ENCODE data around the gene HTR2A. TPM values are rescaled to one million over a fixed set of nuclear protein-coding genes. Genes with fewer than 3 reads are reported as not detected.

Gene HTR2A
- total RNA-seq, 1 donor from 2014 or later: 0.19 TPM

DNA sequence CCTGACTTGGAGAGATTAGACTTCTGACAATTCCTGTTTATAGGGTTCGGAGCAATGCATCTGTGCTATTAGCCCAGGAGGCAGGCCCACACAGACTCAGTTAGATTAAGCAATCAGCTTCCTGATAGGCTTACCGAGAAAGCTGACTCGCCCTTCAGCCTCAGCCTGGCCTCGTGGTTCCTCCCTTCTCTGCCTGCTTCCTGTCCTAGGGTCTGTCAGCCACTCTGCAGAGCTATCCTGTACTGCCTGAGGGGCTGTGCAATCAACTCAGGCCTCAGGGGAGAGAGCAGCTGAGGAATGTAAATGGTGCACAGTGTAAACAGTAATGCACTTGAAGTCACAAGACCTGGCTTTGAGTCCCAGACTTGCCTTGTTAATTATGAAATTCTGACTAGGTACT lies 30.7 kb downstream of the HTR2A start:
- H4K20me1 ChIP-seq (ENCODE audit: low read depth): no peaks in the 10 kb centered on the region
- H3K4me2 ChIP-seq: no peak overlapping the region
- H3K9ac ChIP-seq: no peak overlapping the region
- Mint-ChIP-seq H3K27me3 (ENCODE audit: insufficient read depth, low read depth) (peaks cover 5% of the 10 kb centered on the region), H3K27ac (no peak overlapping the region), H3K9me3 (no peaks in the 10 kb centered on the region), H3K4me3 (no peak overlapping the region), H3K36me3 (no peaks in the 10 kb centered on the region), H3K4me1 (no peaks in the 10 kb centered on the region)
- H3F3A ChIP-seq (ENCODE audit: low read depth): no peaks in the 10 kb centered on the region
- H3K79me2 ChIP-seq (ENCODE audit: low read depth): no peaks in the 10 kb centered on the region
- H2AFZ ChIP-seq (replicated peaks): no peak overlapping the region
- no peaks in the 10 kb centered on the region for H3K27me3 ChIP-seq
- peak; percentile 4 for DNase-seq (ENCODE audit: low spot score)
- H3K27ac ChIP-seq: no peak overlapping the region
- H3K9me3 ChIP-seq (ENCODE audit: low read depth): no peaks in the 10 kb centered on the region
- H3K4me3 ChIP-seq: no peak overlapping the region
- H3K36me3 ChIP-seq: no peaks in the 10 kb centered on the region
- no peaks in the 10 kb centered on the region for H3K4me1 ChIP-seq
- TF ChIP-seq EZH2 (IDR thresholded peaks at IDR 0.05): no peak
- TF ChIP-seq EZH2phosphoT487 (IDR thresholded peaks at IDR 0.05): no peak
- no peak for TF ChIP-seq CTCF (IDR thresholded peaks at IDR 0.05)

DNA sequence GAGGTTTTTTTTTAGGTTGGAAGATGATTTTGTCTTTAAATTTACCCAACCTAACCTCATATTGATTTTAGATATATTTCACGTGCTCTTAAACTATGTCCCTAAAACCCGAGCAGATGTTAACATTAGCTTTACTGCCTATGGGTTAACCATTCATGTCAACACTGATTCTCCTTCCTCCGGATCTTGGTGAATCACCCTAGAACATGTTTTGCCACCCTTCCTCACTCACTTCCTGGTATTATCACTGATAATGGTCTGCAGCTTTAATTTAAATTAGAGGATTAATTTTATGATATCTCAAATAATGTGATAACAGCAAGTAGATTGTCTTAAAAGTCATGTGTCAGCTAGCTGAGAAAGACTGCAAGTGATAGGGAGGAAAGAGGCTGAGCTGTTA lies 31.9 kb downstream of the HTR2A start:
- Histone ChIP-seq H3K4me1 (no peaks in the 10 kb centered on the region), H3K79me2 (ENCODE audit: low read depth) (no peaks in the 10 kb centered on the region), H4K20me1 (ENCODE audit: low read depth) (no peaks in the 10 kb centered on the region), H3K9ac (no peak overlapping the region), H3K4me2 (no peak overlapping the region), H3K4me3 (no peak overlapping the region), H3K27ac (no peak overlapping the region), H3K27me3 (no peaks in the 10 kb centered on the region), H3K36me3 (no peaks in the 10 kb centered on the region), H3F3A (ENCODE audit: low read depth) (no peaks in the 10 kb centered on the region), H2AFZ (replicated peaks) (no peak overlapping the region), H3K9me3 (ENCODE audit: low read depth) (no peaks in the 10 kb centered on the region)
- H3K4me3 Mint-ChIP-seq: no peak overlapping the region
- H3K4me1 Mint-ChIP-seq: no peaks in the 10 kb centered on the region
- H3K9me3 Mint-ChIP-seq: no peaks in the 10 kb centered on the region
- H3K27ac Mint-ChIP-seq: no peak overlapping the region
- no peaks in the 10 kb centered on the region for H3K36me3 Mint-ChIP-seq
- DNase-seq (ENCODE audit: low spot score): no peak
- TF ChIP-seq EZH2phosphoT487 (IDR thresholded peaks at IDR 0.05) (no peak), EZH2 (IDR thresholded peaks at IDR 0.05) (no peak), CTCF (IDR thresholded peaks at IDR 0.05) (no peak)
- peaks cover 5% of the 10 kb centered on the region for H3K27me3 Mint-ChIP-seq (ENCODE audit: insufficient read depth, low read depth)

GRCh38 chr13:46861959-46862358 lies 34.9 kb downstream of the HTR2A start:
- Histone ChIP-seq H3K36me3 (no peaks in the 10 kb centered on the region), H3K4me3 (no peak overlapping the region), H4K20me1 (ENCODE audit: low read depth) (no peaks in the 10 kb centered on the region), H2AFZ (replicated peaks) (no peak overlapping the region), H3K4me2 (no peak overlapping the region), H3K27me3 (no peaks in the 10 kb centered on the region), H3K27ac (no peak overlapping the region), H3K9ac (no peak overlapping the region), H3F3A (ENCODE audit: low read depth) (no peaks in the 10 kb centered on the region), H3K9me3 (ENCODE audit: low read depth) (no peaks in the 10 kb centered on the region), H3K79me2 (ENCODE audit: low read depth) (no peaks in the 10 kb centered on the region), H3K4me1 (no peaks in the 10 kb centered on the region)
- Mint-ChIP-seq H3K36me3 (no peaks in the 10 kb centered on the region), H3K27ac (no peak overlapping the region), H3K4me1 (no peaks in the 10 kb centered on the region), H3K4me3 (no peak overlapping the region), H3K9me3 (no peaks in the 10 kb centered on the region), H3K27me3 (ENCODE audit: insufficient read depth, low read depth) (peaks cover 10% of the 10 kb centered on the region)
- no peak for DNase-seq (ENCODE audit: low spot score)
- no peak for TF ChIP-seq EZH2 (IDR thresholded peaks at IDR 0.05)
- TF ChIP-seq EZH2phosphoT487 (IDR thresholded peaks at IDR 0.05): no peak
- no peak for TF ChIP-seq CTCF (IDR thresholded peaks at IDR 0.05)

Measured in neural progenitor cell (in vitro differentiated cells).